Prostate gland (tissue), 2 donors: ENCODE results near the gene AMOTL2.

Source experiments
- CTCF ChIP-seq, 4 experiments: fragments of 200-600 bp in 2 of 4; fragments of 450-650 bp in 2 of 4; sonication (generic) in 2 of 4; IDR thresholded peaks; 1 replicate in 3 of 4; 2 replicates in 1 of 4; pipeline ENCODE4 v1.5.1; 2016 to 2019; ENCODE audit warnings: antibody characterized with exemption in 4 of 4, mild to moderate bottlenecking in 2 of 4, moderate library complexity in 2 of 4
- POLR2A ChIP-seq: fragments of 450-650 bp; IDR thresholded peaks from one replicate; pipeline ENCODE4 v1.6.1; 2016; ENCODE audit warnings: antibody characterized with exemption, mild to moderate bottlenecking

- TF ChIP-seq POLR2A (no peak), CTCF (IDR thresholded peaks at IDR 0.05) (no peak)
These were observed 2.7 kb upstream of the AMOTL2 start for GRCh38 chr3:134376786-134377426.
